Measurements from ENCODE around the gene ZNF324. TPM values are rescaled to one million over a fixed set of nuclear protein-coding genes. Genes with fewer than 3 reads are reported as not detected.
A peak's percentile ranks its signal among the peaks of the same experiment; 100 is the strongest.

Gene ZNF324
- total and polyA plus RNA-seq, 9 of the 15 experiments (the other 6 are each of a cell fraction or from before 2014, with no cell fraction given) = 0.92 to 16.4 (median 5.3) TPM

- TF ChIP-seq POLR3G (IDR thresholded peaks at IDR 0.05; ENCODE audit: extremely low read depth, insufficient read length, insufficient replicate concordance) (no peak), ETV1 (tag; conservative IDR thresholded peaks at IDR 0.05; ENCODE audit: low read depth) (peak; percentile 96), DPF2 (IDR thresholded peaks at IDR 0.05) (peak; percentile 22; the same call in 1 of the 2 replicates), CXXC5 (CRISPR knock-in tag; IDR thresholded peaks at IDR 0.05) (peak; percentile 93), CC2D1A (IDR thresholded peaks at IDR 0.05) (peak; percentile 67), STAT6 (CRISPR knock-in tag; IDR thresholded peaks at IDR 0.05) (no peak; the same call in 1 of the 2 replicates), RERE (CRISPR knock-in tag; IDR thresholded peaks at IDR 0.05; ENCODE audit: borderline replicate concordance) (no peak), ZNF140 (CRISPR knock-in tag; IDR thresholded peaks at IDR 0.05) (no peak), SETDB1 (IDR thresholded peaks at IDR 0.05; ENCODE audit: low read length) (no peak), DLX4 (CRISPR knock-in tag; IDR thresholded peaks at IDR 0.05) (no peak), EWSR1 (IDR thresholded peaks at IDR 0.05; ENCODE audit: borderline replicate concordance, low read depth, partially characterized antibody) (no peak), RFX5 (IDR thresholded peaks at IDR 0.05; ENCODE audit: low read depth, low read length) (no peak), HOMEZ (CRISPR knock-in tag; IDR thresholded peaks at IDR 0.05) (no peak)
Measured at GRCh38 chr19:58519355-58520256, 52.7 kb downstream of the ZNF324 start, which contains the start of gene ZBTB45 (continued).

Data from K562 (cell line).